Adrenal gland (tissue), 12 donors: Measurements from ENCODE around the gene STARD9. TPM values are rescaled to one million over a fixed set of nuclear protein-coding genes. Genes with fewer than 3 reads are reported as not detected.

Experiments
- DNase-seq, 7 donors: peaks; one replicate each; pipeline ENCODE4 v3.0.0-alpha.2; 2019 to 2020
- H3K27ac ChIP-seq, 5 donors: fragments of 200-600 bp; sonication (generic) in 4 of 5; 1 replicate in 3 of 5; 2 replicates in 2 of 5; pipeline versions ENCODE4 v1.5.1 to v1.8.0; 2016 to 2020; ENCODE audit warnings: mild to moderate bottlenecking in 1 of 5
- H3K27me3 ChIP-seq: fragments of 200-600 bp; 2 replicates; pipeline ENCODE4 v1.8.0; 2021
- H3K36me3 ChIP-seq, 2 donors: fragments of 200-600 bp; replicated peaks in 1 of 2; 1 replicate in 1 of 2; 2 replicates in 1 of 2; pipeline versions ENCODE4 v1.5.1 to v1.8.0; 2018 to 2022
- H3K4me1 ChIP-seq, 2 donors: fragments of 200-600 bp; replicated peaks in 1 of 2; 1 replicate in 1 of 2; 2 replicates in 1 of 2; pipeline versions ENCODE4 v1.5.1 to v1.8.0; 2018 to 2021
- H3K4me3 ChIP-seq, 4 donors: fragments of 200-600 bp; sonication (generic) in 3 of 4; one replicate each; pipeline ENCODE4 v1.5.1; 2016 to 2018
- H3K9me3 ChIP-seq, 3 donors: fragments of 200-600 bp; sonication (generic) in 1 of 3; replicated peaks in 1 of 3; 1 replicate in 2 of 3; 2 replicates in 1 of 3; pipeline versions ENCODE4 v1.5.1 to v1.8.0; 2016 to 2021
- CTCF ChIP-seq, 6 experiments: fragments of 450-650 bp in 4 of 6; fragments of 200-600 bp in 2 of 6; sonication (generic) in 1 of 6; IDR thresholded peaks; 1 replicate in 5 of 6; 2 replicates in 1 of 6; pipeline versions ENCODE4 v1.5.1 to v1.8.0; 2016 to 2021; ENCODE audit warnings: antibody characterized with exemption in 6 of 6, mild to moderate bottlenecking in 2 of 6, moderate library complexity in 1 of 6
- POLR2A ChIP-seq, 2 donors: fragments of 450-650 bp; IDR thresholded peaks; one replicate each; pipeline ENCODE4 v1.6.1; 2017; ENCODE audit warnings: antibody characterized with exemption in 2 of 2, mild to moderate bottlenecking in 2 of 2, moderate library complexity in 1 of 2
- WGBS, 4 donors: extraction: QIAGEN DNeasy Blood & Tissue Kit in 2 of 4; methylation state at CpG; one replicate each; pipeline versions ENCODE4 v1.1.5 to v1.1.7; 2013 to 2017; 5-methylcytosine and 5-hydroxymethylcytosine counted together
- intact Hi-C, 2 donors: fragments of 100-400 bp; cut with DNase I; formaldehyde crosslinking; loops; one replicate each; pipeline versions ENCODE4 v1.14.1 to v1.15.0; 2022 to 2023
- polyA plus RNA-seq, 3 donors: library from polyadenylated mRNA; stranded (reverse); fragments of 200-250 nt in 2 of 3; fragments of 350-450 nt in 1 of 3; fragmentation: Illumina TruSeq in 1 of 3; extraction: RNeasy Lipid Tissue Mini Kit (QIAGEN cat#74804) in 1 of 3; gene quantifications; one replicate each; pipeline ENCODE4 v1.2.3, GENCODE V29; 2013 to 2014
- total RNA-seq, 9 donors: library from RNA; depleted of rRNA in 4 of 9; stranded (reverse); fragments of >200 nt in 4 of 9; fragments of 120-200 nt in 1 of 9; fragmentation: NEBNext Ultra II Directional in 1 of 9; extraction: Animal tissue kit (Norgen Biotek cat#: 25700) in 1 of 9; gene quantifications; one replicate each; pipeline versions ENCODE4 v1.1.0 to v1.2.4, GENCODE V29; 2013 to 2023
- donor health status: healthy with polysubstance abuse.
- donor health status: Bipolar disorder and iron deficiency.
- donor health status: DM: yes; HTN: yes; CAD: no.
- donor health status: DM: no; HTN: no; CAD: no.
- donor health status: DM: no; HTN: no; CAD: no.
- donor health status: DM: yes; HTN: yes; CAD: no.

STARD9 gene
- total and polyA plus RNA-seq, 12 donors: 0.71 to 8.7 (median 3.5) TPM

- no peaks in the 10 kb centered on the region for H3K27me3 ChIP-seq
- peak in 4 of 7 donors; percentile 15 to 48 (median 28) for DNase-seq
- TF ChIP-seq CTCF (IDR thresholded peaks at IDR 0.05) (no peak), POLR2A (IDR thresholded peaks at IDR 0.05) (no peak)
- peaks cover 14 to 29% of the 10 kb centered on the region in 2 donors for H3K4me1 ChIP-seq
- peak overlapping the region; percentile 49 to 98 (median 84) for H3K4me3 ChIP-seq
- peaks cover 0 to 28% of the 10 kb centered on the region in 2 donors for H3K36me3 ChIP-seq
- 1 to 9% (median 2%) methylated on average over 5 to 55 of the region's 55 CpGs for WGBS, 4 donors
- peak overlapping the region in 4 of 5 donors; percentile 81 to 97 (median 89) for H3K27ac ChIP-seq
- intact Hi-C loops: loop anchor here in 1 of 2 donors (10.0 kb wide), 1 partner anchor 189 kb away; the partner anchor contains the start of gene TTBK2
- no peaks in the 10 kb centered on the region for H3K9me3 ChIP-seq
Observed at GRCh38 chr15:42736178-42736792, 160.9 kb downstream of the STARD9 start.

GRCh38 chr15:42736793-42737528, 161.6 kb downstream of the STARD9 start, which contains the start of gene CDAN1:
CDAN1 (minus strand) TSS chr15:42737128; CDS start chr15:42737102, 26 bp downstream.
- TF ChIP-seq CTCF (IDR thresholded peaks at IDR 0.05) (no peak), POLR2A (IDR thresholded peaks at IDR 0.05) (peak; percentile 20 to 76)
- intact Hi-C loops: loop anchor here in 1 of 2 donors (10.0 kb wide), 1 partner anchor 188 kb away; the partner anchor contains the start of gene TTBK2
- Histone ChIP-seq H3K27ac (peak within 1 kb of the TSS; percentile 29 to 97 (median 87)), H3K4me3 (peak within 1 kb of the TSS; percentile 49 to 98 (median 84)), H3K4me1 (peaks cover 14 to 29% of the 10 kb centered on the region in 2 donors), H3K9me3 (no peaks in the 10 kb centered on the region), H3K36me3 (peaks cover 0 to 22% of the 10 kb centered on the region in 2 donors), H3K27me3 (no peaks in the 10 kb centered on the region)
- peak; percentile 93 to 96 (median 94) for DNase-seq
- WGBS, 4 donors: 0 to 1% (median 0%) methylated on average over 18 to 76 of the region's 76 CpGs

GRCh38 chr15:42737529-42738328, 162.3 kb downstream of the STARD9 start:
- H3K4me3 ChIP-seq: peak overlapping the region in 2 of 4 donors; percentile 95 to 98
- DNase-seq: peak in 2 of 7 donors; percentile 14 to 49
- TF ChIP-seq CTCF (IDR thresholded peaks at IDR 0.05) (no peak), POLR2A (IDR thresholded peaks at IDR 0.05) (no peak)
- H3K4me1 ChIP-seq: peaks cover 14 to 29% of the 10 kb centered on the region in 2 donors
- intact Hi-C loops: loop anchor here in 1 of 2 donors (10.0 kb wide), 1 partner anchor 187 kb away; the partner anchor contains the start of gene TTBK2
- 75 to 78% (median 76%) methylated on average over 21 of the region's 21 CpGs for WGBS, 4 donors
- H3K27me3 ChIP-seq: no peaks in the 10 kb centered on the region
- H3K9me3 ChIP-seq: no peaks in the 10 kb centered on the region
- peak overlapping the region; percentile 29 to 97 (median 87) for H3K27ac ChIP-seq
- peaks cover 0 to 14% of the 10 kb centered on the region in 2 donors for H3K36me3 ChIP-seq
